ENCODE measurements around the gene FARP1. TPM values are rescaled to one million over a fixed set of nuclear protein-coding genes. Genes with fewer than 3 reads are reported as not detected.

FARP1 gene
- total RNA-seq, 4 donors from 2014 or later: 21.2 to 56.5 (median 35.1) TPM

- TF ChIP-seq POLR2A (IDR thresholded peaks at IDR 0.05; ENCODE audit: low read depth): no peak
- no peak for TF ChIP-seq POLR2AphosphoS5 (IDR thresholded peaks at IDR 0.05)
- TF ChIP-seq, protein P1, sequence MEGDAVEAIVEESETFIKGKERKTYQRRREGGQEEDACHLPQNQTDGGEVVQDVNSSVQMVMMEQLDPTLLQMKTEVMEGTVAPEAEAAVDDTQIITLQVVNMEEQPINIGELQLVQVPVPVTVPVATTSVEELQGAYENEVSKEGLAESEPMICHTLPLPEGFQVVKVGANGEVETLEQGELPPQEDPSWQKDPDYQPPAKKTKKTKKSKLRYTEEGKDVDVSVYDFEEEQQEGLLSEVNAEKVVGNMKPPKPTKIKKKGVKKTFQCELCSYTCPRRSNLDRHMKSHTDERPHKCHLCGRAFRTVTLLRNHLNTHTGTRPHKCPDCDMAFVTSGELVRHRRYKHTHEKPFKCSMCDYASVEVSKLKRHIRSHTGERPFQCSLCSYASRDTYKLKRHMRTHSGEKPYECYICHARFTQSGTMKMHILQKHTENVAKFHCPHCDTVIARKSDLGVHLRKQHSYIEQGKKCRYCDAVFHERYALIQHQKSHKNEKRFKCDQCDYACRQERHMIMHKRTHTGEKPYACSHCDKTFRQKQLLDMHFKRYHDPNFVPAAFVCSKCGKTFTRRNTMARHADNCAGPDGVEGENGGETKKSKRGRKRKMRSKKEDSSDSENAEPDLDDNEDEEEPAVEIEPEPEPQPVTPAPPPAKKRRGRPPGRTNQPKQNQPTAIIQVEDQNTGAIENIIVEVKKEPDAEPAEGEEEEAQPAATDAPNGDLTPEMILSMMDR (IDR thresholded peaks at IDR 0.05): no peak
- TF ChIP-seq EP300 (IDR thresholded peaks at IDR 0.05): no peak
- Histone ChIP-seq H3K36me3 (peaks cover 10 to 32% (median 21%) of the 10 kb centered on the region in 4 donors), H3K4me3 (no peak overlapping the region), H3K27me3 (no peaks in the 10 kb centered on the region), H3K9me3 (no peaks in the 10 kb centered on the region), H3K27ac (replicated peaks in 1 of 4) (no peak overlapping the region), H3K4me1 (no peaks in the 10 kb centered on the region)
- DNase-seq (ENCODE audit: extremely low spot score): no peak
- intact Hi-C loops (cut with DNase I): no loop called here
- 95% methylated on average over 5 of the region's 5 CpGs for WGBS
Measured at GRCh38 chr13:98398581-98398980, 255.7 kb downstream of the FARP1 start.

DNA sequence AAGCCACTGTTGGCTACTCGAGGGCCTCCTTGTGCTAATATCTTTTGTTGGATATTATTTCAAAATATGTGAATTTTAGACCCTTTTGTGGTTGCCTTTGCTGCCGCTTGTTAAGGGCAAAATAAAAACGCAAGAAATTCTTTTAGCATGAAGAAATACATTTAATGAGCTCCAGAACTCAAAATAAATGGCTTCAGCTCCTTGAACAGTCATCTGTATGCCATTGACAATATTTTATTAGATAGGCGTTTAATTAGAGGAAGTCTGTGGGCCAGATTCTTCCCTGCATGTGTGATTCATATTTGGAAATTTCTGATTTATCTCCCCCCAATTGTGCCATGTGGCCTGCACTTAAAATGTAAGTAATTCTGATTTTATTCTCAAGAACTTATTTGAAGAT, 256.9 kb downstream of the FARP1 start:
- no peaks in the 10 kb centered on the region for H3K9me3 ChIP-seq
- WGBS: 91% methylated on average over 4 of the region's 4 CpGs
- no peak overlapping the region for H3K4me3 ChIP-seq
- no peak overlapping the region for H3K27ac ChIP-seq (replicated peaks in 1 of 4)
- DNase-seq (ENCODE audit: extremely low spot score): no peak
- H3K27me3 ChIP-seq: no peaks in the 10 kb centered on the region
- intact Hi-C loops (cut with DNase I): no loop called here
- peaks cover 4 to 27% (median 13%) of the 10 kb centered on the region in 4 donors for H3K36me3 ChIP-seq
- no peak for TF ChIP-seq EP300 (IDR thresholded peaks at IDR 0.05)
- TF ChIP-seq POLR2A (IDR thresholded peaks at IDR 0.05; ENCODE audit: low read depth): no peak
- H3K4me1 ChIP-seq: no peaks in the 10 kb centered on the region

DNA sequence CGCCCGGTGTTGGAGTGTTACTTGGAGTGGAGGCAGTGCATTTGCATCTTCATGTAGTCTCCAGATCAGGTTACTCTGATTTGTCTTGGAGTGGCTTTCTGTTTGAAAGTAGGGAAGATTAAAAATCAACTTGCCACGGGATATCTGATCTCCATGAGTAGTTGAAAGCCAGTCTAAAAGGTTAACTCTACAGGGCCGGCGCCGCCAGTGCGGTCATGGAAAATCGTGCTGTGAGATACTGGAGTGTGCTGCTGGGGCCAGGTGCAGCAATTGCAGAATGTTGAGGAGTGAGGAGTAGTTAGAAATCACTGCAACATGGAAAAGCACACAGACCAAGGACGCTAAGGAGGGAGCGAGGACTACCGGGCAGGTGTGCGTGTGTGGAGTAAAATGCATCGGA, 259.0 kb downstream of the FARP1 start:
- intact Hi-C loops (cut with DNase I): no loop called here
- H3K36me3 ChIP-seq: peaks cover 0 to 14% (median 3%) of the 10 kb centered on the region in 4 donors
- H3K4me1 ChIP-seq: peaks cover 0 to 5% (median 0%) of the 10 kb centered on the region in 4 donors
- H3K9me3 ChIP-seq: no peaks in the 10 kb centered on the region
- no peak overlapping the region for H3K27ac ChIP-seq (replicated peaks in 1 of 4)
- TF ChIP-seq POLR2AphosphoS5 (IDR thresholded peaks at IDR 0.05) (no peak), POLR2A (IDR thresholded peaks at IDR 0.05; ENCODE audit: low read depth) (no peak), EP300 (IDR thresholded peaks at IDR 0.05) (no peak)
- TF ChIP-seq, protein P1 (IDR thresholded peaks at IDR 0.05): no peak
- DNase-seq (ENCODE audit: extremely low spot score): no peak
- WGBS: 94% methylated on average over 13 of the region's 13 CpGs
- no peak overlapping the region for H3K4me3 ChIP-seq
- H3K27me3 ChIP-seq: no peaks in the 10 kb centered on the region

- H3K4me3 ChIP-seq: no peak overlapping the region
- no peak overlapping the region for H3K27ac ChIP-seq (replicated peaks in 1 of 4)
- intact Hi-C loops (cut with DNase I): no loop called here
- H3K36me3 ChIP-seq: peaks cover 0 to 14% (median 3%) of the 10 kb centered on the region in 4 donors
- TF ChIP-seq, protein P1 (IDR thresholded peaks at IDR 0.05): no peak
- TF ChIP-seq POLR2AphosphoS5 (IDR thresholded peaks at IDR 0.05): no peak
- DNase-seq (ENCODE audit: extremely low spot score): no peak
- 100% methylated on average over 2 of the region's 2 CpGs for WGBS
- no peaks in the 10 kb centered on the region for H3K27me3 ChIP-seq
- no peaks in the 10 kb centered on the region for H3K9me3 ChIP-seq
- H3K4me1 ChIP-seq: peaks cover 0 to 5% (median 0%) of the 10 kb centered on the region in 4 donors
Measured at GRCh38 chr13:98403076-98403475, 260.2 kb downstream of the FARP1 start.

GRCh38 chr13:98405107-98405571, 262.2 kb downstream of the FARP1 start:
- Histone ChIP-seq H3K27me3 (no peaks in the 10 kb centered on the region), H3K4me3 (no peak overlapping the region), H3K9me3 (no peaks in the 10 kb centered on the region), H3K36me3 (peaks cover 0 to 23% (median 7%) of the 10 kb centered on the region in 4 donors), H3K27ac (replicated peaks in 1 of 4) (no peak overlapping the region), H3K4me1 (peaks cover 0 to 5% (median 0%) of the 10 kb centered on the region in 4 donors)
- no peak for DNase-seq (ENCODE audit: extremely low spot score)
- TF ChIP-seq POLR2A (IDR thresholded peaks at IDR 0.05; ENCODE audit: low read depth) (no peak), EP300 (IDR thresholded peaks at IDR 0.05) (no peak), POLR2AphosphoS5 (IDR thresholded peaks at IDR 0.05) (no peak)
- TF ChIP-seq, protein P1 (IDR thresholded peaks at IDR 0.05): no peak
- 42% methylated on average over 7 of the region's 7 CpGs for WGBS
- intact Hi-C loops (cut with DNase I): no loop called here

Measured in esophagus muscularis mucosa (tissue), 4 donors.